ENCODE data around the gene RELN.

The RELN gene

DNA sequence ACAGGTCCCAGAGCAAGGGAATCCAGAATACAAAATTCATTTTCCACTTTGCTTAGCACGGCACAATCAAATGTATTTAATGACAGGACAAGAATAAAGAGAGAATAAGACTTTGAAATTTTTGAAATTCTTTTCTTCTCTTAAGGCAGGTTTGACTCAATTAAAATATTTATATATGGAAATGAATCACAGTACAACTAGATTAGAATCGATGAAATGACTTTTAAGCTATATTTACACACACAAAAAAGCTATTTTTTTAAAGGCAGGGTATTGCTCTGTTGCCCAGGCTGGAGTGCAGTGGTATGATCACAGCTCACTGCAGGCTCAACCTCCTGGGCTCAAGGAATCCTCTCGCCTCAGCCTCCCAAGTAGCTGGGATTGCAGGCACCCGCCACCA is 278.0 kb downstream of the RELN start:
- H3K4me3 ChIP-seq (ENCODE audit: low read length): no peak overlapping the region
- no peak for DNase-seq (ENCODE audit: low read depth, low spot score)

GRCh38 chr7:103710247-103710646 is 279.2 kb downstream of the RELN start:
- H3K4me3 ChIP-seq (ENCODE audit: low read length): no peak overlapping the region
- DNase-seq (ENCODE audit: low read depth, low spot score): no peak

DNA sequence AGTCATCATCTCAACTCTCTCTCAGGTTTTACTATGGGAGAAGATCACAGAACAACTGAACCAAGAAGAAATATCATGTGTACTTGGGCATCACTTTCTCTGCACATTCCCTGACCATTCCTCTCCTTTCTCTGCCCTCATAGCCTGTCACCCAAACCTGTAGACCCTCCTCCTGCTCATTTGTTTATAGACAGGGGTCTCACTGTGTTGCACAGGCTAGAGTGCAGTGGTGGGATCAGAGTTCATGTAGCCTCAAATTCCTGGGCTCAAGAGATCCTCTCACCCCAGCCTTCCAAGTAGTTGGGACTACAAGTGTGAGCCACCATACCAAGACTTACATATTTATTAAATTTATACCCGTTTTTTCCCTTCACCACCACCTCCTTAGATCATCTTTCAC is 282.7 kb downstream of the RELN start:
- no peak for DNase-seq (ENCODE audit: low read depth, low spot score)
- no peak overlapping the region for H3K4me3 ChIP-seq (ENCODE audit: low read length)

- H3K4me3 ChIP-seq (ENCODE audit: low read length): no peak overlapping the region
- DNase-seq (ENCODE audit: low read depth, low spot score): no peak
Measured at GRCh38 chr7:103705542-103705941, 283.9 kb downstream of the RELN start.

DNA sequence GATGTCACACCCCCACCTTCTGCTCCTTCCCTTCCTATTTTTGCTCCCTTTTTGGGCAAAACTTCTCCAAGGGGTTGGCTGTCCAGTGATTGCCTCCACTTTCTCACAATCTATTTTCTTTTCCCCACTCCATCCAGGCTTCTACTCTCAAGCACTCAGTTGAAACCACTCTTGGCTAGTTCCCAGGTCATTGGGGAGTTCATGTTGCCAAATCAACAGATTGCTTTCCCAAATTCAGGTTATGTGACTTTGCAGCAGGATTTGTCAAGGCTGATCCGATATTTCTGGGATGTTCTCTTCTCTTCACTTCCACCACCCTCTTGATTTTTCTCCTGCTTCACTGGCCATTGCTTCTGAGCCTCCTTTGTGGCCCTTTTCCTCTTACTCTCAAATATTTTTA is 284.8 kb downstream of the RELN start:
- DNase-seq (ENCODE audit: low read depth, low spot score): no peak
- no peak overlapping the region for H3K4me3 ChIP-seq (ENCODE audit: low read length)

DNA sequence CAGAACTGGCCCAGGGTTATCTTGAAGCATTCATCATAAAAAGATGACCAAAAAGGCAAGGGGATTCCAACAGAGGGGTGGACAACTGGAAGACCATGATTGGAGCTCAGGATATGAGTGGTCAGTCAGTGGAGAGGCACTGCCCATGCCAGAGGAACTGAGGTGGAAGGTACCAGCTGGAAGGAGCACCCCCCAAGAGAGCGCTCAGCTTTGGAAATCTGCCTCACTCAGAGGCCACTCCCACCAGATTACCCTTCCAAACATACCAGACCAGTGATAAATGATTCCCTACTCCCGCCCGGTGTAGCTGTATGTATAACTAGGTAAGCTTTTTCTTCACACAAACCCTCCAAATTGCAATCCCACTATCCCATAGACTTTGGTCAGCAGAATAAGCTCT is 286.5 kb downstream of the RELN start:
- DNase-seq (ENCODE audit: low read depth, low spot score): no peak
- no peak overlapping the region for H3K4me3 ChIP-seq (ENCODE audit: low read length)

- DNase-seq (ENCODE audit: low read depth, low spot score): no peak
- no peak overlapping the region for H3K4me3 ChIP-seq (ENCODE audit: low read length)
Measured at GRCh38 chr7:103702454-103702853, 287.0 kb downstream of the RELN start.

GRCh38 chr7:103699032-103699431 is 290.4 kb downstream of the RELN start:
- DNase-seq (ENCODE audit: low read depth, low spot score): no peak
- no peak overlapping the region for H3K4me3 ChIP-seq (ENCODE audit: low read length)

- DNase-seq (ENCODE audit: low read depth, low spot score): no peak
- no peak overlapping the region for H3K4me3 ChIP-seq (ENCODE audit: low read length)
Measured at GRCh38 chr7:103698064-103698463, 291.4 kb downstream of the RELN start.

DNA sequence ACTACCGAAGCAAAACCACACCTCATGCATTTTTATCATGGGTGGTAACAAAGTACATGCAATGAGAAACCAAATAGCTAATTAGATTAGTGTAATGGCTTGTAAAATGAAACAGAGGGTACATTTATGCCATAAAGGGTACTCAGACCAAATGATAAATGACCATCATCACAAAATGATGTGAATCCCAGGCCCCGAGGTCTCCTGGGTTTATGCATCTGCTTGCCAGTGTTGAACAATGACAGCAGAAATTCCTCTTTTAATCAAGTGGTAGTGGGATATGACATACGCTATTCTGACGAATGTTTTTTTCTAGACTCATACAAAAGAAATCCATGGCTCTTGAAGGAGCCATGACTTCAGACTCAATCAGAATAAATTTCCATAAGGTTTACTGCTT is 293.9 kb downstream of the RELN start:
- no peak for DNase-seq (ENCODE audit: low read depth, low spot score)
- H3K4me3 ChIP-seq (ENCODE audit: low read length): no peak overlapping the region

GRCh38 chr7:103694304-103694703 is 295.2 kb downstream of the RELN start:
- H3K4me3 ChIP-seq (ENCODE audit: low read length): no peak overlapping the region
- no peak for DNase-seq (ENCODE audit: low read depth, low spot score)

DNA sequence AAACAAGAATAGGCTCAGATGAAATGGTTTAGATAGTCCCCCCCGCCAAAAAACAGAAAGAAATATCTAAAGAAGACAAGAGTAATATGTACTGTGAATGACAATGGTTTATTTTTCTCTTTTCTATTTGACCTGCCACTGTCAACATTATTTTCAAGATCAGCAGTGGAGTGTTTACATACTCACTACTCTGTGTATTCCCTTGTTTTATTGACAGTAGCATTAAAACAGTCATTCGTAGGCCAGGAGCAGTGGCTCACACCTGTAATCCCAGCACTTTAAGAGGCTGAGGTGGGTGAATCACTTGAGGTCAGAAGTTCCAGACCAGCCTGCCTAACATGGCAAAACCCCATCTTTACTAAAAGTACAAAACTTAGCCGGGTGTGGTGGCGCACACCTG is 298.2 kb downstream of the RELN start:
- H3K4me3 ChIP-seq (ENCODE audit: low read length): no peak overlapping the region
- DNase-seq (ENCODE audit: low read depth, low spot score): no peak

- no peak for DNase-seq (ENCODE audit: low read depth, low spot score)
- no peak overlapping the region for H3K4me3 ChIP-seq (ENCODE audit: low read length)
Measured at GRCh38 chr7:103690242-103690974, 299.1 kb downstream of the RELN start.

GRCh38 chr7:103689255-103689654 is 300.2 kb downstream of the RELN start:
- DNase-seq (ENCODE audit: low read depth, low spot score): no peak
- no peak overlapping the region for H3K4me3 ChIP-seq (ENCODE audit: low read length)

GRCh38 chr7:103687951-103688350 is 301.5 kb downstream of the RELN start:
- no peak for DNase-seq (ENCODE audit: low read depth, low spot score)
- H3K4me3 ChIP-seq (ENCODE audit: low read length): no peak overlapping the region

DNA sequence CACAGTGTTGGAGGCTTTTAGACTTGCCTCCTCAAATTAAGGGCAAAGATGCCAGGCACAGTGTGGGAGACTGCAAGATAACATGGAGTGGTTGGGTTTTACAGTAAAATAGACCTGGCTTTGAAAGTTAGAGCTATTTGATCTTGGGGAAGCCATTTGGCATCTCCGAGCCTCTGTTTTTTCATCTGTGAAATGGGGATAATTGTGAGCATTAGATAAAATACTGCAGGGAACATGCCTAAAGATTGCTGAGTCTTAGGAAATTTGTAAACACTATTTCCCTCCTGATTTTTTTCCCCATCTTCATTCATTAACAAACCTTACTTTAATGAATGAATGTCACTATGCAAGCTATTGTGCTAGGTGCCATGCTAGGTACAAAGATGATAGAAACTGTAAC is 302.2 kb downstream of the RELN start:
- H3K4me3 ChIP-seq (ENCODE audit: low read length): no peak overlapping the region
- no peak for DNase-seq (ENCODE audit: low read depth, low spot score)

DNA sequence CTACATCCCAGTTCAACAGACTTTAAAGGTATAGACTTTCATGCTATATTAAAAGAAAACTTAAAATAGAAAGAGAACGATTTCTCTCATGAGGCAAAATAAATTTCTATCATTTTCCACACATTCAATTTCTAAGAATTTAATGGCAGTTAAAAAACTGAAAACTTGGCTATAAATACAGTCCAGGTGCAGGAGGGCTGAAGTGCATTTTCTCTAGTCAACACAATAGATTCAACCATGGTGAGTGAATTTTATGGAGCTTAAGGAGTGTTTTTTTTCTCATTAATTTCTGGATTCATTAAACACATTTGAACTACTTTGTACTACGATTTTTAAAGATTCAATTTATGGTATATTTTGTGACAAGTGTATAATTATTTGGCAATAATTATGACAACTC is 302.7 kb downstream of the RELN start:
- no peak overlapping the region for H3K4me3 ChIP-seq (ENCODE audit: low read length)
- no peak for DNase-seq (ENCODE audit: low read depth, low spot score)

DNA sequence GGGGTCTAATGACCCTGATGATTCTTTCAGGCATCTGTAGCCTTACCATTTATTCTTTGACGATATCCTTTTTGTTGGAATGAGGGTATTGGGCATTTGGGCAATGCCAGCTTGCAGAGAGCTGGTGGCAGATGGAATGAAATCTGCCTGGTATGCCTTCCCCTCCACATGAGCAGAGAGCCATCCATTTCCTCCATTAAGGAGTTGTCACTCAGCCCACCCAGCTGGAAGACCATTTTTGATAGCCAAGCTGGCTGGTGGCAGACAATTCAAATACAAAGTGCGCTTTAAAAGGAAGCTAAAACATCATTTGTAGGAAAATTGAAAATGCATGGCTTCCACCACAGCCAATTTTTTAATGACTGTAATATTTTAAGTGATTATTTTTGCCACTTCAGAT is 303.4 kb downstream of the RELN start:
- DNase-seq (ENCODE audit: low read depth, low spot score): no peak
- no peak overlapping the region for H3K4me3 ChIP-seq (ENCODE audit: low read length)

DNA sequence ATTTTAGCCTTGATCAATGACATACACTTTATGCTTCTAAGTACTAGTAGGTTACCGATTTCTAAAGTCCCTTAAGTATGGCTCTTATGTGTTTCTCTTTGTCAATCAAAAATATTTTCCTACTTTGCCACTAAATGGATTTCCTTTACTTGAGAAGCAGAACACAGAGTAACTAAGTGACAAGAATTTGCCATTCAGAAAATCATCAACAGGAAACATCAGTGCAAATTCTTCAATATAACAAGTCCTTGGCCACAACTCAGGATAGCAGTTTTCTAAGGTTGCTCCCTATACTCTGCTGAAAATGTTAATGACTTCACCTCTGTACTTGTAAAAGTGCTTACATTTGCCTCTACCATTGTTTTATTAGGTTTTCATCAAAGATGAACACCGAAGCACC is 303.8 kb downstream of the RELN start:
- no peak overlapping the region for H3K4me3 ChIP-seq (ENCODE audit: low read length)
- no peak for DNase-seq (ENCODE audit: low read depth, low spot score)

GRCh38 chr7:103683348-103683747 is 306.1 kb downstream of the RELN start:
- H3K4me3 ChIP-seq (ENCODE audit: low read length): no peak overlapping the region
- DNase-seq (ENCODE audit: low read depth, low spot score): no peak
